NOMO-1 (cell line): Measurements from ENCODE around the gene COMT.

Source experiments
- DNase-seq, 2 experiments: peaks; one replicate each; lab custom pipeline; 2025; ENCODE audit not compliant: unreplicated experiment in 2 of 2; lab: John Stamatoyannopoulos, UW

COMT gene

GRCh38 chr22:19967850-19968449 is 26.4 kb downstream of the COMT start:
- DNase-seq = no peak

- DNase-seq = no peak
Measured at GRCh38 chr22:19968450-19968891, 26.9 kb downstream of the COMT start.

GRCh38 chr22:19969141-19969928 is 27.8 kb downstream of the COMT start:
- DNase-seq = no peak

GRCh38 chr22:19970031-19970478 is 28.5 kb downstream of the COMT start:
- no peak for DNase-seq

- peak; percentile 37 to 55 for DNase-seq
Measured at GRCh38 chr22:19970479-19971275, 29.1 kb downstream of the COMT start.

- no peak for DNase-seq
Measured at GRCh38 chr22:19971276-19972124, 29.9 kb downstream of the COMT start.

- no peak for DNase-seq
Measured at GRCh38 chr22:19972251-19972650, 30.7 kb downstream of the COMT start.

GRCh38 chr22:19972652-19973550 is 31.3 kb downstream of the COMT start:
- DNase-seq = no peak

GRCh38 chr22:19973551-19974267 is 32.1 kb downstream of the COMT start:
- DNase-seq = no peak

- peak; percentile 13 to 23 for DNase-seq
Measured at GRCh38 chr22:19974268-19974861, 32.8 kb downstream of the COMT start.

- peak in 1 of 2 experiments; percentile 2 for DNase-seq
Measured at GRCh38 chr22:19974935-19975706, 33.5 kb downstream of the COMT start.

- DNase-seq = no peak
Measured at GRCh38 chr22:19975707-19976035, 34.1 kb downstream of the COMT start.

- DNase-seq = no peak
Measured at GRCh38 chr22:19976671-19977070, 35.1 kb downstream of the COMT start.

GRCh38 chr22:19977296-19978243 is 36.0 kb downstream of the COMT start:
- no peak for DNase-seq

- no peak for DNase-seq
Measured at GRCh38 chr22:19978748-19979147, 37.2 kb downstream of the COMT start.

- no peak for DNase-seq
Measured at GRCh38 chr22:19979712-19980493, 38.3 kb downstream of the COMT start.
